H1 (cell line): ENCODE results near the gene WNT3A. TPM values are rescaled to one million over a fixed set of nuclear protein-coding genes. Genes with fewer than 3 reads are reported as not detected.

Experiments used
- CHD2 ChIP-seq: IDR thresholded peaks from 2 replicates; pipeline ENCODE4 v1.6.1; 2012; ENCODE audit warnings: low read length, improper control_type of control experiment
- CREB1 ChIP-seq: IDR thresholded peaks from 2 replicates; pipeline ENCODE4 v1.6.1; 2012; ENCODE audit warnings: inconsistent platforms
- FOSL1 ChIP-seq: IDR thresholded peaks from 2 replicates; pipeline ENCODE4 v1.6.1; 2011; ENCODE audit warnings: mild to moderate bottlenecking, low read depth, low read length, moderate library complexity; ENCODE audit not compliant: insufficient read depth
- GABPA ChIP-seq: IDR thresholded peaks from 2 replicates; pipeline ENCODE4 v1.6.1; 2011; ENCODE audit warnings: mild to moderate bottlenecking, low read length, moderate library complexity, borderline replicate concordance; ENCODE audit not compliant: insufficient read depth
- GTF2F1 ChIP-seq: IDR thresholded peaks from 2 replicates; pipeline ENCODE4 v1.6.1; 2012; ENCODE audit warnings: low read depth, low read length, improper control_type of control experiment, borderline replicate concordance
- NANOG ChIP-seq: IDR thresholded peaks from 2 replicates; pipeline ENCODE4 v1.6.1; 2011; ENCODE audit warnings: low read length, low read depth, mild to moderate bottlenecking, inconsistent platforms; ENCODE audit not compliant: insufficient read depth, poor library complexity, severe bottlenecking
- polyA plus RNA-seq, 7 experiments: library from polyadenylated mRNA; depleted of rRNA in 3 of 7; stranded (reverse) in 5 of 7; unstranded in 2 of 7; fragments of >200 nt in 5 of 7; fragments of 200-250 nt in 2 of 7; gene quantifications; 1 replicate in 5 of 7; 2 replicates in 1 of 7; 4 replicates in 1 of 7; pipeline versions ENCODE4 v1.2.1 to v1.2.3, GENCODE V29; 2011 to 2013; ENCODE audit warnings: missing spikeins in 2 of 7, mixed read lengths in 2 of 7
- total RNA-seq: library from RNA; stranded (reverse); fragmentation: NEBNext Ultra II Directional; extraction: Animal tissue kit (Norgen Biotek cat#: 25700); gene quantifications from 2 replicates; pipeline ENCODE4 v1.2.1, GENCODE V29; 2021

Gene WNT3A
- total and polyA plus RNA-seq, 2 of the 8 experiments (the other 6 are each of a cell fraction or from before 2014, with no cell fraction given), result 0.08 to 0.19 TPM

- TF ChIP-seq CHD2 (no peak), GABPA (no peak), FOSL1 (no peak), GTF2F1 (no peak), NANOG (no peak), CREB1 (no peak)
Observed at GRCh38 chr1:228000836-228001563, 5.8 kb upstream of the WNT3A start (continued).
